ENCODE results near the gene CAPN10.

The CAPN10 gene

DNA sequence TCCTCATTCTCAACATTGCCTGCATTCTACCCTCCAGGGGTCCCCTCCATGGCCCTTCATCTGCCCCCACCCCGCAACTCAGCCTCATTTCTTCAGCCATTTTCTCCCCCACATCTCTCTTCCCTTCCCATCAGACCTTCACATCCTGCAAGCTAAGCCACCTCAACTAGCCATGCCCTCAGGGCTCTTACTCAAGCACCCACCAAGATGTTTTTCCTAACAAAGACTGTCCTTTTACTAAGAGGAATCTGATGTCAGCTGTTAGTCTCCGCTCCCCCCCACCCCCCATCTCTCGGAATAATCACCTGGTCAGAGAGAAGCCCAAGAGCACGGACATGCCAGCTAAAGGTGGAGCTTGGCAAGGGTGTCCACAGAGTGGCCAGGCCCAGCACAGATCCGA is 4.7 kb upstream of the CAPN10 start:
- TF ChIP-seq, protein P1, sequence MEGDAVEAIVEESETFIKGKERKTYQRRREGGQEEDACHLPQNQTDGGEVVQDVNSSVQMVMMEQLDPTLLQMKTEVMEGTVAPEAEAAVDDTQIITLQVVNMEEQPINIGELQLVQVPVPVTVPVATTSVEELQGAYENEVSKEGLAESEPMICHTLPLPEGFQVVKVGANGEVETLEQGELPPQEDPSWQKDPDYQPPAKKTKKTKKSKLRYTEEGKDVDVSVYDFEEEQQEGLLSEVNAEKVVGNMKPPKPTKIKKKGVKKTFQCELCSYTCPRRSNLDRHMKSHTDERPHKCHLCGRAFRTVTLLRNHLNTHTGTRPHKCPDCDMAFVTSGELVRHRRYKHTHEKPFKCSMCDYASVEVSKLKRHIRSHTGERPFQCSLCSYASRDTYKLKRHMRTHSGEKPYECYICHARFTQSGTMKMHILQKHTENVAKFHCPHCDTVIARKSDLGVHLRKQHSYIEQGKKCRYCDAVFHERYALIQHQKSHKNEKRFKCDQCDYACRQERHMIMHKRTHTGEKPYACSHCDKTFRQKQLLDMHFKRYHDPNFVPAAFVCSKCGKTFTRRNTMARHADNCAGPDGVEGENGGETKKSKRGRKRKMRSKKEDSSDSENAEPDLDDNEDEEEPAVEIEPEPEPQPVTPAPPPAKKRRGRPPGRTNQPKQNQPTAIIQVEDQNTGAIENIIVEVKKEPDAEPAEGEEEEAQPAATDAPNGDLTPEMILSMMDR (IDR thresholded peaks at IDR 0.05; ENCODE audit: low read depth, low read length) = no peak
- no peaks in the 10 kb centered on the region for H3K27me3 ChIP-seq
- no peak overlapping the region for H3K4me3 ChIP-seq (ENCODE audit: low read depth, low read length)
- H3K4me1 ChIP-seq = no peaks in the 10 kb centered on the region
- H3K36me3 ChIP-seq = peaks cover 16% of the 10 kb centered on the region
- no peaks in the 10 kb centered on the region for H3K9me3 ChIP-seq
- no peak for DNase-seq

DNA sequence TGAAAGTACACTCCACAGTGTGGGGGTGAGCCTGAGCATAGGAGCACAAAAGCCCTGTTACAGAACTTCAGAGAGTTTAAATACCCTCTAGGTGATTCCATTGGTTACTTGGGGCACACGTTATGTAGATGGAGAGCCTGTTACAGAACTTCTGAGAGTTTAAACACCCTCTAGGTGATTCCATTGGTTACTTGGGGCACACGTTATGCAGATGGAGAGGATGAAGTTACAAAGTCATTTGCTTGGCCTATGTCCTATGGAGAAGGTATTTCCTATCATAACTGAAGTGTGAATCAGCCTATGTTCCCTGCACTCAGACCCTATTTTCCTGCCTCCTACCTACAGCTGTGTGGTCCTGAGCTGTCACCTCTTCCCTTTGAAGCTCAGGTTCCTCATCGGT is 3.8 kb upstream of the CAPN10 start:
- Histone ChIP-seq H3K9me3 (no peaks in the 10 kb centered on the region), H3K4me1 (no peaks in the 10 kb centered on the region), H3K27me3 (no peaks in the 10 kb centered on the region), H3K36me3 (peaks cover 7% of the 10 kb centered on the region), H3K4me3 (ENCODE audit: low read depth, low read length) (no peak overlapping the region)
- DNase-seq = no peak
- TF ChIP-seq, protein P1 (IDR thresholded peaks at IDR 0.05; ENCODE audit: low read depth, low read length) = no peak

DNA sequence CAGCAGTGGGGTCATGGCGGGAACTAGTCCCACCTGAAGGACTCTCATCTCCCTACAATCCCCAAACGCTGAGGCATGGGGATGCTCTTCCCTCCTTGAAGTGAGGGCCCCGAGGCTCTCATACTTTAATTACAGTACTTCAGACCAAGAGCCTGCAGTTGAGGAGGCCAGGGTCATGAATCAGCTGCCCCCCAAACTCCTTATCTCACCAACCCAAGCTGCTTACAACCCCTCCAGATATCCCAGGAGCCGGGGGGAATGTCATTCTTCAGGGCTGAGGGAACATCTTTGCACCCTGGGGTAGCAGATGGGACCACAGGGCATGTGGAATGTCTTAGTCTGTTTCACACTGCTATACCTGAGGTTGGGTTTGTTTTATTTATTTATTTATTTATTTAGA is 2.8 kb upstream of the CAPN10 start:
- TF ChIP-seq, protein P1 (IDR thresholded peaks at IDR 0.05; ENCODE audit: low read depth, low read length) = no peak
- H3K27me3 ChIP-seq = no peaks in the 10 kb centered on the region
- H3K9me3 ChIP-seq = no peaks in the 10 kb centered on the region
- H3K4me3 ChIP-seq (ENCODE audit: low read depth, low read length) = no peak overlapping the region
- no peaks in the 10 kb centered on the region for H3K4me1 ChIP-seq
- peaks cover 2% of the 10 kb centered on the region; the same call in 1 of the 2 replicates for H3K36me3 ChIP-seq
- no peak for DNase-seq

DNA sequence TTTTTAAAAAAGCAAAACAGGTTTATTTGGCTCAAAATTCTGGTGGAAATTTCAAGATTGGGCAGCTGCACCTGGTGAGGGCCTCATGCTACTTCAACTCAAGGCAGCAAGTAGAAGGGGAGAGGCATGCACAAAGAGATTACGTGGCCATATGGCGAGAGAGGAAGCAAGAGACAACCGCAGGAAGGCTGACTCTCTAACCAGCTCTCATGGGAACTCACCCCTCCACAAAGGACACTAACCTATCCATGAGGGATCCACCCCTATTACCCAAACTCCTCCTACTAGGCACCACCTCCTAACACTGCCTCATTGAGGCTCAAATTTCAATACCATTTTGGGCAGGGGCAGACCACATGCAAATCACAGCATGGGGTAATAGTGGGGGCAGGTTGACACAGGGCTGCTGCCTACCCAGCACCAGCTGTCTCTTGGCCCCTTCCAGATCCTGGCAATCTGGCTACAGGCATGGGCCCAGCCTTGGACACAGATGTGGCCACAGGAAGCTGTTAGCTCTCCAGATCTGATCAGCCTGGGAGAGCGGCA is 2.0 kb upstream of the CAPN10 start:
- H3K36me3 ChIP-seq = no peaks in the 10 kb centered on the region
- H3K4me3 ChIP-seq (ENCODE audit: low read depth, low read length) = no peak overlapping the region
- TF ChIP-seq, protein P1 (IDR thresholded peaks at IDR 0.05; ENCODE audit: low read depth, low read length) = no peak
- H3K4me1 ChIP-seq = no peaks in the 10 kb centered on the region
- no peaks in the 10 kb centered on the region for H3K9me3 ChIP-seq
- DNase-seq = no peak
- no peaks in the 10 kb centered on the region for H3K27me3 ChIP-seq

DNA sequence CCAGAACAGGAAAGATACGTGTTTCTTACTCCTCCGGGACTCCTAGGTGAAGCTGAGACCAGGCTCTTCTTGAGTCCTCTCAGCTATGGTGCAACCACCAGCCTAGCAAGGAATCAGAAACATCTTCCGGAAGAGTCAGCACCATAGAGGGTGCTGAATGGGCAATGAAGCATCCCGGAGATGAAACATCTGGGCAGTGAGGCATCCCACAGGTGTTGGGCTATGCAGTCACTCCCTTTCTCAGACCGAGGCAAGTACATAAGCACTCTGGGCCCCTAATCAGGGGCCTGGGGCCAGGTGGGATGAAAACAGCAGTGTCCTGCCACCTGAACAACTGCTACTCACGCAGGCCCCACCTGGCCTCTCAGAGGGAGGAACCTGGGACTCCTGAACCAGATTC is 1.4 kb upstream of the CAPN10 start:
- H3K4me1 ChIP-seq = no peaks in the 10 kb centered on the region
- TF ChIP-seq, protein P1 (IDR thresholded peaks at IDR 0.05; ENCODE audit: low read depth, low read length) = no peak
- DNase-seq = no peak

DNA sequence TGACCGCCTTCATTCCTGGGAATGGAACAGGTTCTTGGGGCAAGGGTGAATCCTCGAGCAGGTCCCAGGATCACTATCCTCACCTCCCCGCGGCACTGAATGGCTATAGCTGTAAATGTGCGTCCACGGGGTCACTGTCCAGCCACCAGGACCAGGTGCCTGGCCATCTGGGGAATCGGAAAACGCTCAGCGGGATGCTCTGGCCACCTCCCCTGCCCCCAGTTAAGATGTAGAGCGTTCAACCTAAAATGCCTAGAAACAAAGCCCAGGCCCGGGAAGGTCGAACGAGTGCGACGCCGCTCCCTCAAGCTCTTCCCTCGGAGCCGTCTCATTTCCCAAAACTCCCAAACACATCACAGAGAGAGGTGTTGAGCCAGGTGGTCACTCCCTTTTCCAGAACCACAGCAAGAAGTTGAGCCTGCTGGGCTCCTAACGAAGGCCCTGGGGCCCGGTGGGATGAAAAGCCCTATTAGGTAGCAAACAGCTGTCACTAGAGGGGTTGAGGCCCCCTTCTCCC is 795 bp upstream of the CAPN10 start:
- no peak for DNase-seq
- H3K9me3 ChIP-seq = no peaks in the 10 kb centered on the region
- TF ChIP-seq, protein P1 (IDR thresholded peaks at IDR 0.05; ENCODE audit: low read depth, low read length) = no peak
- no peaks in the 10 kb centered on the region for H3K27me3 ChIP-seq
- H3K36me3 ChIP-seq = no peaks in the 10 kb centered on the region
- H3K4me3 ChIP-seq (ENCODE audit: low read depth, low read length) = peak overlapping the region; percentile 99
- H3K4me1 ChIP-seq = no peaks in the 10 kb centered on the region

More for the DNA sequence above, 1.4 kb upstream of the CAPN10 start:
- Histone ChIP-seq H3K4me3 (ENCODE audit: low read depth, low read length) (peak overlapping the region; percentile 99), H3K9me3 (no peaks in the 10 kb centered on the region), H3K27me3 (no peaks in the 10 kb centered on the region), H3K36me3 (no peaks in the 10 kb centered on the region)

Data from BE2C (cell line).